ENCODE data around the gene GAST. TPM values are rescaled to one million over a fixed set of nuclear protein-coding genes. Genes with fewer than 3 reads are reported as not detected.
A peak's percentile ranks its signal among the peaks of the same experiment; 100 is the strongest.

GAST gene
- total RNA-seq, 1 experiment from 2014 or later, result not detected

DNA sequence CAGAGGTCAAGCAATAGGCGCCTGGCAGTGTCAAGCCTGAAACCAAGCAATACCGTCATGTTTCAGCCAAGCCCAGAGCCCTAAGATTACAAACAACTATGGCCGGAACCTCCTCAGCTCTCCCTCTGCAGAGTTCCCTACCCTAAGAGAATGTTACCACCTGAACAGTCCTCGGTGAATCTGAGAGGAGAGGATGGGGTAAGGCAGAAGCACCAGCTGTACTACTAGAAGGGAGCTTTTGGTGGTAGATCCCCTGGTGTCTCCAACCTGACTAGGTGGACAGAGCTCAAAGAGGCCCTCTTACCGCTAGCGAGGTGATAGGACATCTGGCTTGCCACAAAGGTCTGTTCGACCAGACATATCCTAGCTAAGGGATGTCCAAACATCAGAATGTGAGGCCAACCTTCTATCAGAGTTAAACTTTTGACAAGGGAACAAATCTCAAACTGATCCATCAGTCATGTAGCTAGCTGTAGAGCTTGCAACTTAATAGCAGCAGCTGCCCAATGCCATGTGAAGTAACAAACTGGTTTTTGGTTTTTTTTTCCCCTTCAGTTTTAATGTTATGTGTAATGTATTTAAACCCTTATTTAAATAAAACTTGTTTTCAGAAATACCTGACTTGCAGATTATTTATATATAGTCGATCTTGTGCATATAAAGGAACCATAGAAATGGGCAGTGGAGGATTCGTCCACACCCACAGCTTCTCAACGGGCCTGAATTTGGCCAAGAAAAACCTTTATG lies 20.9 kb upstream of the GAST start:
- TF ChIP-seq, protein P1, sequence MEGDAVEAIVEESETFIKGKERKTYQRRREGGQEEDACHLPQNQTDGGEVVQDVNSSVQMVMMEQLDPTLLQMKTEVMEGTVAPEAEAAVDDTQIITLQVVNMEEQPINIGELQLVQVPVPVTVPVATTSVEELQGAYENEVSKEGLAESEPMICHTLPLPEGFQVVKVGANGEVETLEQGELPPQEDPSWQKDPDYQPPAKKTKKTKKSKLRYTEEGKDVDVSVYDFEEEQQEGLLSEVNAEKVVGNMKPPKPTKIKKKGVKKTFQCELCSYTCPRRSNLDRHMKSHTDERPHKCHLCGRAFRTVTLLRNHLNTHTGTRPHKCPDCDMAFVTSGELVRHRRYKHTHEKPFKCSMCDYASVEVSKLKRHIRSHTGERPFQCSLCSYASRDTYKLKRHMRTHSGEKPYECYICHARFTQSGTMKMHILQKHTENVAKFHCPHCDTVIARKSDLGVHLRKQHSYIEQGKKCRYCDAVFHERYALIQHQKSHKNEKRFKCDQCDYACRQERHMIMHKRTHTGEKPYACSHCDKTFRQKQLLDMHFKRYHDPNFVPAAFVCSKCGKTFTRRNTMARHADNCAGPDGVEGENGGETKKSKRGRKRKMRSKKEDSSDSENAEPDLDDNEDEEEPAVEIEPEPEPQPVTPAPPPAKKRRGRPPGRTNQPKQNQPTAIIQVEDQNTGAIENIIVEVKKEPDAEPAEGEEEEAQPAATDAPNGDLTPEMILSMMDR (IDR thresholded peaks at IDR 0.05; ENCODE audit: unreplicated experiment), result no peak
- CTCF ChIA-PET, result interaction anchor here (0.6 to 4.3 kb wide), 5 partner anchors 13 to 1565 kb away, joined by 3 to 139 read pairs (median 4); no protein-coding TSS in a partner anchor
- Mint-ChIP-seq H3K36me3 (ENCODE audit: insufficient read depth, unreplicated experiment) (peaks cover 86% of the 10 kb centered on the region), H3K4me3 (ENCODE audit: low read depth, unreplicated experiment) (peak overlapping the region; percentile 86), H3K27ac (ENCODE audit: unreplicated experiment) (peak overlapping the region; percentile 99), H3K9me3 (ENCODE audit: low read depth, unreplicated experiment) (no peaks in the 10 kb centered on the region), H3K27me3 (ENCODE audit: unreplicated experiment) (no peaks in the 10 kb centered on the region), H3K4me1 (ENCODE audit: low read depth, unreplicated experiment) (peaks cover 49% of the 10 kb centered on the region)
- intact Hi-C loops (cut with micrococcal nuclease; ENCODE audit: unreplicated experiment), result no loop called here
- DNase-seq, result no peak
- BruUV-seq (replicated peaks), result no TSS peak

DNA sequence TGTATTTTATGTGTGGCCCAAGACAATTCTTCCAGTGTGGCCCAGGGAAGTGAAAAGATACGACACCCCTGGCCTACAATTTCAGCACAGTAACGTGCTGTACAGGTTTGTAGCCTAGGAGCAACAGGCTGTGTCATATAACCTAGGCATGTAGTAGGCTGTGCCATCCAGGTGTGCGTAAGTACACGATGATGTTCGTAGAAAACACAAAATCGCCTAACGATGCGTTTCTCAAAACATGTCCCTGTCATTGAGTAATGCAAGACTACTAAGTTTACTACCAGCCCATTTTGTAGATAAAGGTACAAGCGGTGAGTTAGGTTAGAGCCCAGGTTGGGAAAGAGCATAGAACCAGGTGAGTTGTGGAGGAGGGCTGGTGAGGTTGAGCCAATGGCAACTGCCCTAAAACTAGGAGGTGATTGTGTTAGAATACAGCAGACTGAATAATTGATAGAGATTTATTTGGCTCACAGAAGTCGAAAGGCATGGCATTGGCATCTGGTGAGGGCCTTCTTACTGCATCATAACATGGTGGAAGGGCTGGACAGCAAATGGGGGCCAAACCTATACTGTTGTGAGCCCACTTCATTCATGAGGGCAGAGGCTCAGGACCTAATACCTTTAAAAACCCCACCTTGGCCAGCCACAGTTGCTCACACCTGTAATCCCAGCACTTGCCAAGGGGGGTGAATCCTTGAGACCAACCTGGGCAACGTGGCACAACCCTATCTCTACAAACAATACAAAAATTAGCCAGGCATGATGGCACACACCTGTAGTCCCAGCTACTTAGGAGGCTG lies 19.2 kb upstream of the GAST start:
- Mint-ChIP-seq H3K4me1 (ENCODE audit: low read depth, unreplicated experiment) (peaks cover 46% of the 10 kb centered on the region), H3K9me3 (ENCODE audit: low read depth, unreplicated experiment) (no peaks in the 10 kb centered on the region), H3K36me3 (ENCODE audit: insufficient read depth, unreplicated experiment) (peaks cover 90% of the 10 kb centered on the region), H3K27me3 (ENCODE audit: unreplicated experiment) (no peaks in the 10 kb centered on the region), H3K4me3 (ENCODE audit: low read depth, unreplicated experiment) (peak overlapping the region; percentile 24), H3K27ac (ENCODE audit: unreplicated experiment) (peak overlapping the region; percentile 99)
- CTCF ChIA-PET, result interaction anchor here (0.6 to 1.4 kb wide), 3 partner anchors 27 to 128 kb away, joined by 3 to 9 read pairs (median 3); no protein-coding TSS in a partner anchor
- no TSS peak for BruUV-seq (replicated peaks)
- no peak for DNase-seq
- TF ChIP-seq, protein P1 (IDR thresholded peaks at IDR 0.05; ENCODE audit: unreplicated experiment), result no peak
- intact Hi-C loops (cut with micrococcal nuclease; ENCODE audit: unreplicated experiment), result no loop called here

DNA sequence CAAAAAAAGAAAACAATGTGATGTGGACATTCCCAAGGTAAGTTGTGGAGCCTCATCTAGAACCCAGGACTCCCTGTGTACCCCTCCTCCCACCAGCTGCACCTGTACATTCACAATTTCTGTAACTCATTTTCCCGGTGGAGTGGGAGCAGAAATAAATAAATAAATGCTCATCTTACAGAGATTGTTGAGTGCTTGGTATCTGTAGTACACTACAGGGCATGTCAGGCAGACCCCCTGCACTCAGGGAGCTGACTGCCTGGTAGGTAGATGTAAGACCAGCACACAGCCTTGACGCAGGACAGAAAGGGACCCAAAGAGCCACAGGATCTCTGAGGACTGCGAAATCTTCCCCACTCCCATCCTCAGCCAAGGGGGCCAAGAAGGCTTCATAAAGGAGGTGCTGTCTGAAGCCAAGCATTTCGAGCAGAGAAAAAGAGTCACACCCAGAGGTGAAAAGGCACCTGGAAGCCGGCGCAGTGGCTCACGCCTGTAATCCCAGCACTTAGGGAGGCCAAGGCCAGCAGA lies 16.9 kb upstream of the GAST start:
- Mint-ChIP-seq H3K36me3 (ENCODE audit: insufficient read depth, unreplicated experiment) (peaks cover 70% of the 10 kb centered on the region), H3K27me3 (ENCODE audit: unreplicated experiment) (no peaks in the 10 kb centered on the region), H3K4me1 (ENCODE audit: low read depth, unreplicated experiment) (peaks cover 34% of the 10 kb centered on the region), H3K4me3 (ENCODE audit: low read depth, unreplicated experiment) (no peak overlapping the region), H3K9me3 (ENCODE audit: low read depth, unreplicated experiment) (no peaks in the 10 kb centered on the region), H3K27ac (ENCODE audit: unreplicated experiment) (peak overlapping the region; percentile 59)
- CTCF ChIA-PET, result interaction anchor here (0.7 to 2.2 kb wide), 13 partner anchors 7 to 738 kb away, joined by 3 to 24 read pairs (median 4); partner anchors contain the start of gene P3H4
- no TSS peak for BruUV-seq (replicated peaks)
- intact Hi-C loops (cut with micrococcal nuclease; ENCODE audit: unreplicated experiment), result no loop called here
- TF ChIP-seq, protein P1 (IDR thresholded peaks at IDR 0.05; ENCODE audit: unreplicated experiment), result no peak
- DNase-seq, result no peak

DNA sequence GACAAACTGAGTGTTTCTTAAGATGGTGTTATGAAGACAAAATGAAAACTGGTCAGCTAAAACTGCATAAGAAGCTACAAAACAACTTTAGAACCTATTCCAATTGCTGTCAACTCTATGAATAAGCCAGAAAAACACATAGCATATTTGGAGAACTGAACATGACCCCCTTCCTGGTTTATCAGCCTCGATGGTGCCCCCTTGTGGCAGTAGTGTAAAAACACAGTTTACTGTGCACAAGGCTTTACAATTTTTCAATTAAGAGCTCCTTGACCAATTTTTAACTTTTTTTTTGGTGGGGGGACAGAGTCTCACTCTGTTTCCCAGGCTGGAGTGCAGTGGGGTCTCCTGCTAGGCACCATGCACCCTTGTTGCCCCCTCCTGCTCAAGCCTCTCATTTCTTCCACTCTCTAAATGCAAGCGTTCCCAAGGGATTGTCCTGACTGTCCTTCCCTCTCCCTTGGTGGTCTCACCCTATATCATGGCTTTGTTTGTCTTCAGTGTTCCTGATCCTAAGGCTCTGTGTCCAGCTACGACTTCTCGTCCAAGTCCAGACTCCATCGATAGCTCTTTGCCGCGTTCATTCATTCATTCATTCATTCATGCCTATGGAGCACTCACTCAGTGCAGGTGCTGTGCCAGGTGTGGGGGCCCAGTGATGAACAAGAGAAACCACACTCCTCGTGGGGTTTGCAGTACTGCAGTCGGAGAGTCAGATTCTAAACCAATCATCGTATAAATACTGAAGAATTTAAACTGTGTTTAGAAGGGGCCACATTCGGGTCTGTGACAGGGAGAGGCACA lies 16.0 kb upstream of the GAST start:
- Mint-ChIP-seq H3K4me1 (ENCODE audit: low read depth, unreplicated experiment) (peaks cover 34% of the 10 kb centered on the region), H3K36me3 (ENCODE audit: insufficient read depth, unreplicated experiment) (peaks cover 61% of the 10 kb centered on the region), H3K9me3 (ENCODE audit: low read depth, unreplicated experiment) (no peaks in the 10 kb centered on the region), H3K4me3 (ENCODE audit: low read depth, unreplicated experiment) (no peak overlapping the region), H3K27me3 (ENCODE audit: unreplicated experiment) (no peaks in the 10 kb centered on the region), H3K27ac (ENCODE audit: unreplicated experiment) (peak overlapping the region; percentile 59)
- intact Hi-C loops (cut with micrococcal nuclease; ENCODE audit: unreplicated experiment), result no loop called here
- BruUV-seq (replicated peaks), result no TSS peak
- TF ChIP-seq, protein P1 (IDR thresholded peaks at IDR 0.05; ENCODE audit: unreplicated experiment), result peak; percentile 86
- CTCF ChIA-PET, result interaction anchor here (0.6 to 2.2 kb wide), 24 partner anchors 8 to 1071 kb away, joined by 3 to 24 read pairs (median 4); partner anchors contain the start of genes JUP and P3H4
- peak; percentile 84 for DNase-seq
